GM23338 (cell line): ENCODE results near the gene TENM3.

Experiments
- EZH2 ChIP-seq: fragments of 200-600 bp; sonication (generic); IDR thresholded peaks from one replicate; pipeline ENCODE4 v1.8.0; 2017; ENCODE audit warnings: antibody characterized with exemption, mild to moderate bottlenecking, low read depth; ENCODE audit not compliant: unreplicated experiment
- EZH2phosphoT487 ChIP-seq: fragments of 200-600 bp; sonication (generic); IDR thresholded peaks from one replicate; pipeline ENCODE4 v1.8.1; 2018; ENCODE audit warnings: antibody characterized with exemption; ENCODE audit not compliant: unreplicated experiment
- JUNB ChIP-seq: IDR thresholded peaks from one replicate; pipeline ENCODE4 v1.6.1; 2016; ENCODE audit warnings: antibody characterized with exemption; ENCODE audit not compliant: unreplicated experiment
- POLR2AphosphoS5 ChIP-seq: IDR thresholded peaks from 2 replicates; pipeline ENCODE4 v1.6.1; 2016; ENCODE audit warnings: antibody characterized with exemption, low read depth
- ZNF331 ChIP-seq: fragments of 250-450 bp; sonication (Bioruptor Pico); IDR thresholded peaks from 2 replicates; pipeline ENCODE4 v1.5.0; 2020; ENCODE audit warnings: low read depth, mild to moderate bottlenecking, moderate library complexity
- TF ChIP-seq, protein P1 (sequence below), 2 experiments: fragments of 200-600 bp in 1 of 2; sonication (generic) in 1 of 2; conservative IDR thresholded peaks; 2 replicates each; pipeline versions ENCODE4 v1.5.1 to v1.6.1; 2016 to 2017; ENCODE audit warnings: antibody characterized with exemption in 2 of 2, low read depth in 2 of 2, mild to moderate bottlenecking in 2 of 2, moderate library complexity in 1 of 2
- TF ChIP-seq, protein P2 (sequence below): IDR thresholded peaks from 2 replicates; pipeline ENCODE4 v1.6.1; 2016; ENCODE audit warnings: antibody characterized with exemption

DNA sequence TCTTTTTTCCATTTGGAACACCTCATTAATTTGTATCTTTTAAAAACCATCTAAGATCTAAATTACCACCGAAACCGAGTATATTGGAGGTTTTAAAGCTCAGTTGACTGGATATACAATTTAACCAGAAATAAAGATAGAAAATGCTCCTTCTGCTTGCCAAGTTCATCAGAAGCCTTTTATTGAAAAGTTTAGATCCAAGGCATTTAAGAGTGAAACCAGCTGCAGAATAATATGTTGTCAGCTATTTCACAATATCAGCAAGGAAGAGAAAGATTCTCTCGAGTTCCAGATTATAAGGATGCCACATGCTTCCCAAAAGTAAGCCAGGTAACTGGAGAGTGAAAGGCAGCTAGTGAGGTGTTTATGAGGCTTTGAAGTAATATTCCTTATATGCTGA, 456.6 kb downstream of the TENM3 start:
- TF ChIP-seq, protein P1, sequence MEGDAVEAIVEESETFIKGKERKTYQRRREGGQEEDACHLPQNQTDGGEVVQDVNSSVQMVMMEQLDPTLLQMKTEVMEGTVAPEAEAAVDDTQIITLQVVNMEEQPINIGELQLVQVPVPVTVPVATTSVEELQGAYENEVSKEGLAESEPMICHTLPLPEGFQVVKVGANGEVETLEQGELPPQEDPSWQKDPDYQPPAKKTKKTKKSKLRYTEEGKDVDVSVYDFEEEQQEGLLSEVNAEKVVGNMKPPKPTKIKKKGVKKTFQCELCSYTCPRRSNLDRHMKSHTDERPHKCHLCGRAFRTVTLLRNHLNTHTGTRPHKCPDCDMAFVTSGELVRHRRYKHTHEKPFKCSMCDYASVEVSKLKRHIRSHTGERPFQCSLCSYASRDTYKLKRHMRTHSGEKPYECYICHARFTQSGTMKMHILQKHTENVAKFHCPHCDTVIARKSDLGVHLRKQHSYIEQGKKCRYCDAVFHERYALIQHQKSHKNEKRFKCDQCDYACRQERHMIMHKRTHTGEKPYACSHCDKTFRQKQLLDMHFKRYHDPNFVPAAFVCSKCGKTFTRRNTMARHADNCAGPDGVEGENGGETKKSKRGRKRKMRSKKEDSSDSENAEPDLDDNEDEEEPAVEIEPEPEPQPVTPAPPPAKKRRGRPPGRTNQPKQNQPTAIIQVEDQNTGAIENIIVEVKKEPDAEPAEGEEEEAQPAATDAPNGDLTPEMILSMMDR (conservative IDR thresholded peaks at IDR 0.05; ENCODE audit: low read depth in 2 of 2): no peak
- TF ChIP-seq EZH2: no peak
- TF ChIP-seq JUNB: no peak
- TF ChIP-seq, protein P2, sequence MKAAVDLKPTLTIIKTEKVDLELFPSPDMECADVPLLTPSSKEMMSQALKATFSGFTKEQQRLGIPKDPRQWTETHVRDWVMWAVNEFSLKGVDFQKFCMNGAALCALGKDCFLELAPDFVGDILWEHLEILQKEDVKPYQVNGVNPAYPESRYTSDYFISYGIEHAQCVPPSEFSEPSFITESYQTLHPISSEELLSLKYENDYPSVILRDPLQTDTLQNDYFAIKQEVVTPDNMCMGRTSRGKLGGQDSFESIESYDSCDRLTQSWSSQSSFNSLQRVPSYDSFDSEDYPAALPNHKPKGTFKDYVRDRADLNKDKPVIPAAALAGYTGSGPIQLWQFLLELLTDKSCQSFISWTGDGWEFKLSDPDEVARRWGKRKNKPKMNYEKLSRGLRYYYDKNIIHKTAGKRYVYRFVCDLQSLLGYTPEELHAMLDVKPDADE: no peak
- no peak for TF ChIP-seq EZH2phosphoT487
- no peak for TF ChIP-seq ZNF331 (CRISPR knock-in tag)
- TF ChIP-seq POLR2AphosphoS5: no peak
